GM18909 (cell line): ENCODE measurements around the gene ANLN.
"Not testable (repeated sequence)": the region's sequence is repeated elsewhere in the genome, so short reads cannot be mapped to it uniquely, and the experiment has no call there.

Experiments used
- ATAC-seq: cut with Tn5 transposase; IDR thresholded peaks from one replicate; pipeline ENCODE4 v1.9.1; 2021; ENCODE audit warnings: mild to moderate bottlenecking; ENCODE audit not compliant: unreplicated experiment, poor library complexity

ANLN gene

DNA sequence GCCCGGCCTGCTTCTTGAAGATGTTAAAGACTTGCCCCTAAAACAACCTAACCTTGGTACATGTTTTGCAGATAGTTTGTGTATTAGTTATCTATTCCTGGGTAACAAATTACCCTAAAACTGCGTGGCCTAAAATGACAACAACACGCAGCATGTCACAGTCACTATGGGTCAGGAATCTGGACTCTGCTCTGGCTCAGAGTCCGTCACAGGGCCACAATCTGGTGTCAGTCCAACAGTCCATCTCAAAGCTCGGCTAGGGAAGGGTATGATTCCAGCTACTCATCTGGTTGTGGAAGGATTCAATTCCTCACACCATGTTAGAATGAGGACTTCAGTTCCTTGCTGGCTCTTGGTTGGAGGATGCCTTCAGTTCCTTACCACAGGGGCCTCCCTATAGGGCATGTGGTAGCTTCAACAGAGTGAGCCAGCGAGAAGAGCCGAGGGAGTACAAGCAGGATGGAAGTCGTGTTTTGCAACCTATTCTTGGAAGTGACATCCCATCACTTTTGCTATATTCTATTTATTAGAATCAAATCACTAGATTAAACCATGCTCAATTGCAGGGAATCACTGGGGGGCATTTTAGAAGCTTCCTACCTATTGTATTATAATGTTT is 71.3 kb downstream of the ANLN start:
- no peak for ATAC-seq

GRCh38 chr7:36462551-36463137 is 73.0 kb downstream of the ANLN start:
- ATAC-seq: no peak

GRCh38 chr7:36464271-36464670 is 74.6 kb downstream of the ANLN start:
- ATAC-seq: no peak

DNA sequence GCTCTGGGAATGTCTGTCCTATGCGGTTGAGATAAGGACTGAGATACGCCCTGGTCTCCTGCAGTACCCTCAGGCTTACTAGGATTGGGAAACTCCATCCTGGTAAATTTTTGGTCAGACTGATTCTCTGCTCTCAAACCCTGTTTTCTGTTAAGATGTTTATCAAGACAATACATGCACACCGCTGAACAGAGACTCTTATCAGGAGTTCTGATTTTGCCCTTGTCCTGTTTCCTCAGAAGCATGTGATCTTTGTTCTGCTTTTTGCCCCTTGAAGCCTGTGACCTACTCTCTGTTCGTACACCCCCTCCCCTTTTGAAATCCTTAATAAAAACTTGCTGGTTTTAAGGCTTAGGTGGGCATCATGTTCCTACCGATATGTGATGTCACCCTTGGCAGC is 76.3 kb downstream of the ANLN start:
- not testable (repeated sequence) for ATAC-seq

- ATAC-seq: no peak
Measured at GRCh38 chr7:36468370-36469101, 78.9 kb downstream of the ANLN start.

- ATAC-seq: no peak
Measured at GRCh38 chr7:36469236-36469635, 79.6 kb downstream of the ANLN start.

- no peak for ATAC-seq
Measured at GRCh38 chr7:36472141-36472729, 82.6 kb downstream of the ANLN start.

DNA sequence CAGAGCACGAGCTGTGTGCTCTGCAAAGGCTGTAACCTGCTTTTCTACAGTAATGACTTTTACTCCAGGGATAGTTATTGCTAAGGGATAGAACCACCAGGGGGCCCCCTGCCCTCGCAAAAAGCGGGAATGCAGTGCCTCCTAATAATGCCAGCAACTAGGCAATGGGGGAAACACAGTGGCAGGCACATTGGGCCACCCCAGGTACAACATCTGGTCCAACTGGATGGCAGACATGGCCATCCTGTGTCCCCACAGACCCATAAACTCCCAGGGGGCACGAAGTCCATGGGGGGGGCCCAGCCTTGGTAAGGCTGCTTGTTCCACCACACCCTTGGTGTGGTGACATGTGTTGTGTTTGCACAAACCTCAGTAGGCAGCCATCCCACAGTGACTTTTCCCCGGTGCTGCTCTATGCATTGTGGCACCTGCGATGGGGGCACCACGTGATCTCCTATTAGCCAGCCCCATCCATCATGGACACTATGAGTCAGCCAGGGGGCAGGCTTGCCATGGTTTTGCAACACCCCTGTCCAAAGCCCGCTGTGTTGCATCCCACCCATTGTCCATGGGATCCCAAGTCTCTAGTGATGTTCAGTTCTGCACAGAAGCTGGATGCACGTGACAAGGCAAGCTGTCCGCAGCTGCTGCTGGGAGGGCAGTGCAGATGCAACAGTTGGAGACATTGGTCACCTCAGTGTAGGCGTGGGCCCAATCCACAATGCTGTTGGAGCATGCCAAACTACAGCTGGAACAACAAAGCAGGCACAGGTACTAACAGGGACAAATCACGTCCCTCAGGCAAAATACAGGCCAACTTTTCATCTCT is 84.0 kb downstream of the ANLN start:
- ATAC-seq: no peak

GRCh38 chr7:36474283-36475010 is 84.8 kb downstream of the ANLN start:
- ATAC-seq: no peak

- no peak for ATAC-seq
Measured at GRCh38 chr7:36475011-36475342, 85.3 kb downstream of the ANLN start.

GRCh38 chr7:36475381-36475780 is 85.7 kb downstream of the ANLN start:
- no peak for ATAC-seq

DNA sequence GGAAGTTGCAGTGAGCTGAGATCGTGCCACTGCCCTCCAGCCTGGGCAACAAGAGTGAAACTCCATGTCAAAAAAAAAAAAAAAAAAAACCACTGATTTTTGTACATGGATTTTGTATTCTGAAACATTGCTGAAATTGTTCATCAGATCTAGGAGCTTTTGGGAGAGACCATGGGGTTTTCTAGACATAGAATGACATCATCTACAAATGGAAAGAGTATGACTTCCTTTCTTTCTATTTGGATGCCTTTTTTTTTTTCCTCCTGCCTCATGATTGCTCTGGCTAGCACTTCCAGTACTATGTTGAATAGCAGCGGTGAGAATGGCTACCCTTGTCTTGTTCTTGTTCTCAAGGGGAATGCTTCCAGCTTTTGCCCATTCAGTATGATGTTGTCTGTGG is 89.1 kb downstream of the ANLN start:
- ATAC-seq: no peak

- ATAC-seq: not testable (repeated sequence)
Measured at GRCh38 chr7:36483853-36484252, 94.2 kb downstream of the ANLN start.

DNA sequence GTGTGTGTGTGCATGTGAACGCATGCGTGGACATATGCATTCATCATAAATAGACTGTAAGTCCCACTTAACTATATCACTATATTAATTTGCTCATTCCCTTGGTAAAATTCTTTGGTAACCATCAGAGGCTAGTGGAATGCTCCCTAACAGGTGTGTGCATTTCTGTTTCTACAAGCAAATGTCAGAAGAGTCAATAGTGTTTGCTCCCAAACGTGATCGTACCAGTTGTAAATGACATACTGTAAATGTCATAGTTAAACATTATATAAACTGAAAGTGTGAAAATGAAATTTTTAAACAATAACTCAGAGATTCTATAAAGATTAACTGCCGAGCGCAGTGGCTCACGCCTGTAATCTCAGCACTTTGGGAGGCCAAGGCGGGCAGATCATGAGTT is 94.6 kb downstream of the ANLN start:
- ATAC-seq: no peak

DNA sequence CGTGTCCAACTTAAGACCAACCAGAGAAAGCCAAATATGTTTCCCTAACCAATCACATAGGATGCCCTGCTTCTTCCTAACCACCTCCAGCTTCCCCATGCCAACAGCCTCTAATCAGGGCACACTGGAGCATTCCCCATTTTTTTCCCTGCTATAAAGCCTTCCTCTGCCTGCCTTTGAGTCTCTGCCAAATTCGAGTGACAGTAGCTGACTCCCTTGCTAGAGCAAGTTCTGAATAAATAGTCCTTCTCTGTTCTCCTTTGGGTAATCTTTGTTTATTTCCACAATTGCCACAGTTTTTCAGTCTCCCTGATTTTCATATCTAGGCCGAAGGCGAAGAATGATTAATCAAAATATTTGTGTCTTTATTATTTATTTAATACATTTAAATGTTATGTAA is 96.7 kb downstream of the ANLN start:
- no peak for ATAC-seq

DNA sequence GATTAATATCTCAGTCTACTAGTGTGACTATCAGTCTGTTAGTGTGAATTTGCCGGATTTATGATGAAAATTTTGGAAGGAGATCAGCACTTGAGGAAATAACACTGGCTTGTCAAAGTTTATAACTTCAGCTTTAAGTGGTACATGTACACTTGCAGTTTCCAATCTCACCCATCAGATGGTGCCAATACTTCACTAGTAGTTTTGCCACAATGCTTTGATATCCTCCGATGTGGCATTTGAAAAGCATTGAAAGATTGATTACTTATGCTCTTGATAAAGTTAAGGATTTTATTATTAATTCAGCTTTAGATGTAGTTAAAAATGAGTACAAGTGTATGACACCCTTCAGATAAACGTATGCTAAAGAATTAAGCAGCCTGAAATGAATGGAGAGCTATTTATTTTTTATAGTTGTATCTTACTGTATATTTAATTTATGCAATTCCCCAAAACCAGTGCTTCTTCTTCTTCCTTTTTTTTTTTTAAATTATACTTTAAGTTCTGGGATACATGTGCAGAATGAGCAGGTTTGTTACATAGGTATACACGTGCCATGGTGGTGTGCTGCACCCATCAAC is 98.2 kb downstream of the ANLN start:
- no peak for ATAC-seq

GRCh38 chr7:36488672-36489071 is 99.0 kb downstream of the ANLN start:
- not testable (repeated sequence) for ATAC-seq

DNA sequence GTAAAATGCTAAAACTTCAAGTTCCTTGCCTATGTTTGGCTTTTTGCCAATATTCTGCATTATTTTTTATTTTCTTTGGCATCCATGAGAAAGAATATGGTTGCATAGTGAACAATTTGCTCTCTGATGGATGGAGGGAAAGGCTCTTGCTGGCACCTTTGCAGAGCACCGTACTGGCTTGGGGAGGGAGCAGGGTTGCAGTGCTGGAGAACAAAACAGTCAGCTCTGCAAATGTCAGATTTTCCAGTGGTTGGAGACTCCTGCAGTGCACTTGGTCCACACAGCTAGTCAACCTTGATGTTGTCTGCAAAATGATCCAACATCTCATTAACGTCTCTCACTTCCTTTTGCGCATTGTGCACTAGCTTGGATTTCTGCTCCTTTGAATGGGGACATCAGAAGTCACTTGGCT is 100.8 kb downstream of the ANLN start:
- no peak for ATAC-seq

- ATAC-seq: no peak
Measured at GRCh38 chr7:36491317-36491716, 101.7 kb downstream of the ANLN start.

DNA sequence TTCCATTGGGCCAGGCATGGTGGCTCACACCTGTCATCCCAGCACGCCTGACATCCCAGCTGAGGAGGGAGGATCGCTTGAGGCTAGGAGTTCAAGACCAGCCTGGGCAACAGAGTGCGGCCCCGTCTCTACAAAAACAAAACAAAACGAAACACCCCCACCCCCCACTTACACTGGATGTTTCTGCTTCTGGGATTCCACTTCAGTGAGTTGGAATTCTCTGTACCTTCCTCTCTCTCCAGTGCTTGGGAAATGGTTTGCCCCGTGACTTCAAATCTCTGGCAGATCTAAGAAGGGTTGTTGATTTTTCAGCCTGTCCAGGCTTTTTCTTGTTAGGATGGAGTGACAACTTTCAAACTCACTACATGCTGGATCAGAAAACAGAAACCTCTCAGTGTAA is 106.9 kb downstream of the ANLN start:
- ATAC-seq: no peak
